K562 (cell line): ENCODE measurements around the gene SH3BGRL3. TPM values are rescaled to one million over a fixed set of nuclear protein-coding genes. Genes with fewer than 3 reads are reported as not detected.
A peak's percentile ranks its signal among the peaks of the same experiment; 100 is the strongest.

Experiments used
- COPS2 ChIP-seq: fragments of 450-650 bp; conservative IDR thresholded peaks from 2 replicates; pipeline ENCODE4 v1.6.1; 2016; ENCODE audit warnings: mild to moderate bottlenecking, moderate library complexity
- ELF1 ChIP-seq: fragments of 200-800 bp; sonication (Bioruptor generic); IDR thresholded peaks from 2 replicates; pipeline ENCODE4 v1.6.1; 2016; ENCODE audit warnings: missing genetic modification characterization, missing compliant biosample characterization
- ETS2 ChIP-seq: IDR thresholded peaks from 2 replicates; pipeline ENCODE4 v1.6.1; 2016; ENCODE audit warnings: borderline replicate concordance, missing genetic modification characterization, mild to moderate bottlenecking, moderate library complexity, missing compliant biosample characterization; ENCODE audit not compliant: poor library complexity, severe bottlenecking
- ETV1 ChIP-seq: fragments of 450-650 bp; conservative IDR thresholded peaks from 2 replicates; pipeline ENCODE4 v1.6.1; 2016; ENCODE audit warnings: missing genetic modification characterization, control low read depth, low read depth, missing compliant biosample characterization
- KLF13 ChIP-seq: fragments of 450-650 bp; IDR thresholded peaks from 2 replicates; pipeline ENCODE4 v1.6.1; 2016; ENCODE audit warnings: missing genetic modification characterization, low read depth, mild to moderate bottlenecking, missing compliant biosample characterization, moderate library complexity, borderline replicate concordance
- MTA3 ChIP-seq: fragments of 450-650 bp; formaldehyde crosslinking; IDR thresholded peaks from 2 replicates; pipeline ENCODE4 v1.6.1; 2017; ENCODE audit warnings: mild to moderate bottlenecking, borderline replicate concordance
- PHF20 ChIP-seq: fragments of 450-650 bp; IDR thresholded peaks from 2 replicates; pipeline ENCODE4 v1.6.1; 2018; ENCODE audit not compliant: partially characterized antibody
- PTTG1 ChIP-seq: fragments of 450-650 bp; IDR thresholded peaks from 2 replicates; pipeline ENCODE4 v1.6.1; 2016; ENCODE audit warnings: low read depth, mild to moderate bottlenecking, missing genetic modification characterization, missing compliant biosample characterization
- RBM25 ChIP-seq: fragments of 200-400 bp; formaldehyde crosslinking; IDR thresholded peaks from 2 replicates; pipeline ENCODE4 v1.6.1; 2018; ENCODE audit warnings: low read length, low read depth, moderate library complexity; ENCODE audit not compliant: severe bottlenecking
- SAP30 ChIP-seq: fragments of 200-600 bp; sonication (generic); IDR thresholded peaks from 2 replicates; pipeline ENCODE4 v1.6.1; 2012; ENCODE audit warnings: borderline replicate concordance, low read depth, mild to moderate bottlenecking, moderate library complexity, low read length, control low read depth, inconsistent platforms; ENCODE audit not compliant: insufficient read depth, poor library complexity, severe bottlenecking
- SETDB1 ChIP-seq: IDR thresholded peaks from one replicate; pipeline ENCODE4 v1.6.1; 2012; ENCODE audit warnings: low read length, control low read depth, inconsistent platforms
- SLC30A9 ChIP-seq: fragments of 250-450 bp; sonication (Bioruptor Pico); IDR thresholded peaks from 2 replicates; pipeline ENCODE4 v1.8.0; 2022; ENCODE audit warnings: mild to moderate bottlenecking, moderate library complexity
- ZNF146 ChIP-seq: IDR thresholded peaks from one replicate; pipeline ENCODE4 v1.6.1; 2018; ENCODE audit warnings: missing compliant biosample characterization; ENCODE audit not compliant: unreplicated experiment
- ZNF263 ChIP-seq: sonication (generic); formaldehyde crosslinking; IDR thresholded peaks from 2 replicates; pipeline ENCODE4 v1.8.0; 2022; ENCODE audit warnings: mild to moderate bottlenecking, missing genetic modification reagents, borderline replicate concordance
- ZNF584 ChIP-seq: fragments of 200-800 bp; sonication (Bioruptor generic); IDR thresholded peaks from 2 replicates; pipeline ENCODE4 v1.6.1; 2016; ENCODE audit warnings: low read depth, mild to moderate bottlenecking, missing genetic modification characterization, missing compliant biosample characterization
- ZNF79 ChIP-seq: fragments of 250-450 bp; sonication (Bioruptor Pico); IDR thresholded peaks from 2 replicates; pipeline ENCODE4 v1.4.0; 2020; ENCODE audit warnings: low read depth, mild to moderate bottlenecking, moderate library complexity
- polyA plus RNA-seq, 8 experiments: library from polyadenylated mRNA; depleted of rRNA in 4 of 8; stranded (reverse) in 5 of 8; unstranded in 3 of 8; fragments of >200 nt; fragmentation: Nextera tagmentation in 2 of 8; fragmentation: Illumina TruSeq in 1 of 8; extraction: Ambion mirVana in 2 of 8; extraction: Trizol in 1 of 8; gene quantifications; 2 replicates each; pipeline versions ENCODE4 v1.2.1 to v1.2.3, GENCODE V29; 2011 to 2014; ENCODE audit warnings: inconsistent platforms in 1 of 8, missing spikeins in 1 of 8
- total RNA-seq, 7 experiments: library from RNA; depleted of rRNA in 6 of 7; stranded (reverse); fragments of >200 nt in 6 of 7; fragmentation: Illumina TruSeq in 2 of 7; extraction: Trizol in 2 of 7; gene quantifications; 2 replicates each; pipeline versions ENCODE4 v1.2.1 to v1.2.3, GENCODE V29; 2011 to 2021; ENCODE audit warnings: low replicate concordance in 1 of 7
- TF ChIP-seq, protein P1 (sequence below), 2 experiments: fragments of 450-650 bp in 1 of 2; sonication (generic) in 1 of 2; formaldehyde crosslinking; conservative IDR thresholded peaks; 2 replicates each; pipeline versions ENCODE4 v1.4.0 to v1.8.1; 2020 to 2022; ENCODE audit warnings: mild to moderate bottlenecking in 1 of 2, missing genetic modification reagents in 1 of 2
- TF ChIP-seq, protein P2 (sequence below): sonication (generic); formaldehyde crosslinking; IDR thresholded peaks from 2 replicates; pipeline ENCODE4 v1.8.1; 2023; ENCODE audit warnings: missing genetic modification reagents, mild to moderate bottlenecking, borderline replicate concordance
- TF ChIP-seq, protein P3 (sequence below): sonication (generic); formaldehyde crosslinking; IDR thresholded peaks from 2 replicates; pipeline ENCODE4 v1.8.0; 2022; ENCODE audit warnings: missing genetic modification reagents, mild to moderate bottlenecking, borderline replicate concordance

Gene SH3BGRL3
- total and polyA plus RNA-seq, 9 of the 15 experiments (the other 6 are each of a cell fraction or from before 2014, with no cell fraction given) = 30.3 to 140 (median 54.2) TPM

DNA sequence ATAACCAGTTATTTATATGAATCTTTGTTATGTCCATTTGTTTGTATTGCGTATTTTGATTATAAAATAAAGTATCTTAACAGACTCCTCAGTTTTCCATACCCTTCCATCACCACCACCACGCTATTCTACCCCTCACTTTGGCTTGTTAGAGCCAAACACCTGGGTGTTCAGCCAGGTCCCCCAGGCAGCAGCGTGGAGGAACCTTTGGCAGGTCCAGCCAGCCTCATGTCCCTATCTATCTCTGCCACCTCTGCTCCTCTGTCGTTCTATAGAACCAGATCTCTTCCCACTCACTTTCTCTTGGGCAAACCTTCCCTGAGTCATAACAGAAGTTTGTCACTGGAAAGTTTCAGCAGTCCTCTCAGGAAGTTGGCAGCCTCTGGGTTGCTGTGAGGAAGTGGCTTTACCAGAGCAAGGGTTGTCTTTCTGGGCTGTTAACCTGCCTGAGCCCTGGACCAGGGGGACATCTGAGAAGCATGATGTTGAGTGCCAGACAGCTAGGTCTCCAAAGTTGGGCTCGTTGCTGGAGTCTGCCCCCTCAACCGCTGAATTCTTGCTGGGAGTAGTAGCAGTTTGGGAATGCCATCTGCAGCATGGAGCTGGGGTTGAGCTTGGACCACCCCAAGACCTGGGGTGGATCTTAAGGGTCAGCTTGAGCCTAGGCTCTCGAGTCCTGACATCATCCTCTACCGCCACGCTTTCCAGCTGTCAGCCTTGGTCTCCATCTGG lies 996 bp upstream of the SH3BGRL3 start (continued):
- no peak for TF ChIP-seq ZNF263
- TF ChIP-seq, protein P1, sequence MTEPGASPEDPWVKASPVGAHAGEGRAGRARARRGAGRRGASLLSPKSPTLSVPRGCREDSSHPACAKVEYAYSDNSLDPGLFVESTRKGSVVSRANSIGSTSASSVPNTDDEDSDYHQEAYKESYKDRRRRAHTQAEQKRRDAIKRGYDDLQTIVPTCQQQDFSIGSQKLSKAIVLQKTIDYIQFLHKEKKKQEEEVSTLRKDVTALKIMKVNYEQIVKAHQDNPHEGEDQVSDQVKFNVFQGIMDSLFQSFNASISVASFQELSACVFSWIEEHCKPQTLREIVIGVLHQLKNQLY (CRISPR knock-in tag; conservative IDR thresholded peaks at IDR 0.05) = no peak
- TF ChIP-seq ZNF146 (CRISPR knock-in tag) = no peak
- no peak for TF ChIP-seq SAP30
- TF ChIP-seq, protein P2, sequence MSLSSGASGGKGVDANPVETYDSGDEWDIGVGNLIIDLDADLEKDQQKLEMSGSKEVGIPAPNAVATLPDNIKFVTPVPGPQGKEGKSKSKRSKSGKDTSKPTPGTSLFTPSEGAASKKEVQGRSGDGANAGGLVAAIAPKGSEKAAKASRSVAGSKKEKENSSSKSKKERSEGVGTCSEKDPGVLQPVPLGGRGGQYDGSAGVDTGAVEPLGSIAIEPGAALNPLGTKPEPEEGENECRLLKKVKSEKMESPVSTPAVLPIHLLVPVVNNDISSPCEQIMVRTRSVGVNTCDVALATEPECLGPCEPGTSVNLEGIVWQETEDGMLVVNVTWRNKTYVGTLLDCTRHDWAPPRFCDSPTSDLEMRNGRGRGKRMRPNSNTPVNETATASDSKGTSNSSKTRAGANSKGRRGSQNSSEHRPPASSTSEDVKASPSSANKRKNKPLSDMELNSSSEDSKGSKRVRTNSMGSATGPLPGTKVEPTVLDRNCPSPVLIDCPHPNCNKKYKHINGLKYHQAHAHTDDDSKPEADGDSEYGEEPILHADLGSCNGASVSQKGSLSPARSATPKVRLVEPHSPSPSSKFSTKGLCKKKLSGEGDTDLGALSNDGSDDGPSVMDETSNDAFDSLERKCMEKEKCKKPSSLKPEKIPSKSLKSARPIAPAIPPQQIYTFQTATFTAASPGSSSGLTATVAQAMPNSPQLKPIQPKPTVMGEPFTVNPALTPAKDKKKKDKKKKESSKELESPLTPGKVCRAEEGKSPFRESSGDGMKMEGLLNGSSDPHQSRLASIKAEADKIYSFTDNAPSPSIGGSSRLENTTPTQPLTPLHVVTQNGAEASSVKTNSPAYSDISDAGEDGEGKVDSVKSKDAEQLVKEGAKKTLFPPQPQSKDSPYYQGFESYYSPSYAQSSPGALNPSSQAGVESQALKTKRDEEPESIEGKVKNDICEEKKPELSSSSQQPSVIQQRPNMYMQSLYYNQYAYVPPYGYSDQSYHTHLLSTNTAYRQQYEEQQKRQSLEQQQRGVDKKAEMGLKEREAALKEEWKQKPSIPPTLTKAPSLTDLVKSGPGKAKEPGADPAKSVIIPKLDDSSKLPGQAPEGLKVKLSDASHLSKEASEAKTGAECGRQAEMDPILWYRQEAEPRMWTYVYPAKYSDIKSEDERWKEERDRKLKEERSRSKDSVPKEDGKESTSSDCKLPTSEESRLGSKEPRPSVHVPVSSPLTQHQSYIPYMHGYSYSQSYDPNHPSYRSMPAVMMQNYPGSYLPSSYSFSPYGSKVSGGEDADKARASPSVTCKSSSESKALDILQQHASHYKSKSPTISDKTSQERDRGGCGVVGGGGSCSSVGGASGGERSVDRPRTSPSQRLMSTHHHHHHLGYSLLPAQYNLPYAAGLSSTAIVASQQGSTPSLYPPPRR (CRISPR knock-in tag) = no peak
- no peak for TF ChIP-seq COPS2
- TF ChIP-seq ETV1 (tag) = no peak
- no peak for TF ChIP-seq ETS2 (tag)
- no peak for TF ChIP-seq KLF13
- TF ChIP-seq SETDB1 = no peak
- TF ChIP-seq ELF1 (tag) = no peak
- TF ChIP-seq, protein P3, sequence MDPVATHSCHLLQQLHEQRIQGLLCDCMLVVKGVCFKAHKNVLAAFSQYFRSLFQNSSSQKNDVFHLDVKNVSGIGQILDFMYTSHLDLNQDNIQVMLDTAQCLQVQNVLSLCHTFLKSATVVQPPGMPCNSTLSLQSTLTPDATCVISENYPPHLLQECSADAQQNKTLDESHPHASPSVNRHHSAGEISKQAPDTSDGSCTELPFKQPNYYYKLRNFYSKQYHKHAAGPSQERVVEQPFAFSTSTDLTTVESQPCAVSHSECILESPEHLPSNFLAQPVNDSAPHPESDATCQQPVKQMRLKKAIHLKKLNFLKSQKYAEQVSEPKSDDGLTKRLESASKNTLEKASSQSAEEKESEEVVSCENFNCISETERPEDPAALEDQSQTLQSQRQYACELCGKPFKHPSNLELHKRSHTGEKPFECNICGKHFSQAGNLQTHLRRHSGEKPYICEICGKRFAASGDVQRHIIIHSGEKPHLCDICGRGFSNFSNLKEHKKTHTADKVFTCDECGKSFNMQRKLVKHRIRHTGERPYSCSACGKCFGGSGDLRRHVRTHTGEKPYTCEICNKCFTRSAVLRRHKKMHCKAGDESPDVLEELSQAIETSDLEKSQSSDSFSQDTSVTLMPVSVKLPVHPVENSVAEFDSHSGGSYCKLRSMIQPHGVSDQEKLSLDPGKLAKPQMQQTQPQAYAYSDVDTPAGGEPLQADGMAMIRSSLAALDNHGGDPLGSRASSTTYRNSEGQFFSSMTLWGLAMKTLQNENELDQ (CRISPR knock-in tag) = 0 out of 2 replicates have a peak, but pooled peaks have one; percentile 24
- TF ChIP-seq MTA3 = no peak
- TF ChIP-seq SLC30A9 (CRISPR knock-in tag) = no peak
- TF ChIP-seq ZNF584 (CRISPR knock-in tag) = 0 out of 2 replicates have a peak, but pooled peaks have one; percentile 27
- no peak for TF ChIP-seq RBM25
- TF ChIP-seq PTTG1 (tag) = no peak
- TF ChIP-seq ZNF79 (CRISPR knock-in tag) = no peak
- TF ChIP-seq PHF20 = no peak
